Epithelial cell of prostate (primary cell): ENCODE results near the gene DSCAML1.

Experiments used
- DNase-seq: peaks from one replicate; pipeline ENCODE4 v3.0.0-alpha.2; 2011; ENCODE audit warnings: low read depth, low spot score
- H3K27ac ChIP-seq: fragments of 450-650 bp; 2 replicates; pipeline ENCODE4 v1.5.1; 2017; ENCODE audit warnings: mild to moderate bottlenecking

The DSCAML1 gene

GRCh38 chr11:117796872-117797529, at the start of gene DSCAML1:
DSCAML1 (minus strand) TSS chr11:117797216; CDS start chr11:117797079, 137 bp downstream.
- H3K27ac ChIP-seq = no peak within 1 kb of the TSS
- DNase-seq = no peak

GRCh38 chr11:117843666-117844484, 46.9 kb upstream of the DSCAML1 start:
- H3K27ac ChIP-seq = no peak overlapping the region
- no peak for DNase-seq

- H3K27ac ChIP-seq = no peak overlapping the region
- no peak for DNase-seq
These were observed 45.3 kb upstream of the DSCAML1 start for GRCh38 chr11:117842131-117842941.

GRCh38 chr11:117841551-117842031, 44.6 kb upstream of the DSCAML1 start:
- no peak overlapping the region for H3K27ac ChIP-seq
- no peak for DNase-seq

- H3K27ac ChIP-seq = no peak overlapping the region
- no peak for DNase-seq
These were observed 44.0 kb upstream of the DSCAML1 start for GRCh38 chr11:117840881-117841550.

- no peak for DNase-seq
- H3K27ac ChIP-seq = no peak overlapping the region
These were observed 43.2 kb upstream of the DSCAML1 start for GRCh38 chr11:117839936-117840813.

- H3K27ac ChIP-seq = no peak overlapping the region
- no peak for DNase-seq
These were observed 42.4 kb upstream of the DSCAML1 start for GRCh38 chr11:117839380-117839881.

- H3K27ac ChIP-seq = no peak overlapping the region
These were observed 41.9 kb upstream of the DSCAML1 start for GRCh38 chr11:117838901-117839300.

GRCh38 chr11:117837791-117838190, 40.8 kb upstream of the DSCAML1 start:
- H3K27ac ChIP-seq = no peak overlapping the region
- DNase-seq = no peak

More at GRCh38 chr11:117838901-117839300, 41.9 kb upstream of the DSCAML1 start:
- DNase-seq = no peak

- DNase-seq = no peak
These were observed 40.2 kb upstream of the DSCAML1 start for GRCh38 chr11:117837070-117837776.

GRCh38 chr11:117836077-117836960, 39.3 kb upstream of the DSCAML1 start:
- DNase-seq = no peak
- H3K27ac ChIP-seq = no peak overlapping the region

More at GRCh38 chr11:117837070-117837776, 40.2 kb upstream of the DSCAML1 start:
- H3K27ac ChIP-seq = no peak overlapping the region

GRCh38 chr11:117835576-117835975, 38.6 kb upstream of the DSCAML1 start:
- no peak overlapping the region for H3K27ac ChIP-seq
- no peak for DNase-seq

GRCh38 chr11:117834838-117835443, 37.9 kb upstream of the DSCAML1 start:
- no peak for DNase-seq
- no peak overlapping the region for H3K27ac ChIP-seq

- no peak for DNase-seq
- H3K27ac ChIP-seq = no peak overlapping the region
These were observed 37.2 kb upstream of the DSCAML1 start for GRCh38 chr11:117834068-117834810.

GRCh38 chr11:117833401-117833891, 36.4 kb upstream of the DSCAML1 start:
- no peak overlapping the region for H3K27ac ChIP-seq
- DNase-seq = no peak

- no peak for DNase-seq
- no peak overlapping the region for H3K27ac ChIP-seq
These were observed 35.5 kb upstream of the DSCAML1 start for GRCh38 chr11:117832511-117832910.
